Endometrial microvascular endothelial cells (primary cell): ENCODE measurements around the gene ZNF761. TPM values are rescaled to one million over a fixed set of nuclear protein-coding genes. Genes with fewer than 3 reads are reported as not detected.
"Not testable (repeated sequence)": the region's sequence is repeated elsewhere in the genome, so short reads cannot be mapped to it uniquely, and the experiment has no call there.

Experiments used
- in situ Hi-C: cut with HindIII; loops from 2 replicates; pipeline ENCODE4 v1.10.0; 2017; ENCODE audit warnings: low sequenced_read_pairs, low pct_unique_long_range_greater_than_20kb; ENCODE audit errors: inconsistent ontology term
- total RNA-seq: library from RNA; depleted of rRNA; stranded (reverse); fragments of >200 nt; gene quantifications from one replicate; pipeline ENCODE4 v1.2.3, GENCODE V29; 2015; ENCODE audit errors: inconsistent ontology term

ZNF761 gene
- total RNA-seq, 1 donor from 2014 or later = 10.4 TPM

GRCh38 chr19:53503671-53504364 is 72.0 kb downstream of the ZNF761 start:
- in situ Hi-C loops = not testable (repeated sequence)

- in situ Hi-C loops = not testable (repeated sequence)
Observed at GRCh38 chr19:53504365-53504703, 72.5 kb downstream of the ZNF761 start.

GRCh38 chr19:53504885-53505284 is 73.1 kb downstream of the ZNF761 start:
- in situ Hi-C loops = no loop called here

GRCh38 chr19:53506728-53507127 is 74.9 kb downstream of the ZNF761 start:
- in situ Hi-C loops = no loop called here

Other genes with a start within 250 kb of the ZNF761 start
- 6.4 TPM for gene ZNF665, start 238.6 kb upstream of the ZNF761 start, total RNA-seq
- 7.6 TPM for gene ZNF677, start 177.1 kb upstream of the ZNF761 start, total RNA-seq
- not detected for gene VN1R2, start 173.7 kb upstream of the ZNF761 start, total RNA-seq
- not detected for gene VN1R4, start 164.3 kb upstream of the ZNF761 start, total RNA-seq
- 3.4 TPM for gene ZNF845, start 98.2 kb upstream of the ZNF761 start, total RNA-seq
- gene ZNF525, start 66.3 kb upstream of the ZNF761 start, total RNA-seq = 0.84 TPM
- gene ZNF765, start 36.8 kb upstream of the ZNF761 start, total RNA-seq = 7.2 TPM
- gene ZNF813, start 35.7 kb downstream of the ZNF761 start, total RNA-seq = 1.5 TPM
- 4.7 TPM for gene ZNF331, start 106.2 kb downstream of the ZNF761 start, total RNA-seq
- not detected for gene DPRX, start 200.0 kb downstream of the ZNF761 start, total RNA-seq